NCI-H2081 treated with DMSO at 0.1 percent for 48 hours (cell line): ENCODE results near the gene RAB3B.
A peak's percentile ranks its signal among the peaks of the same experiment; 100 is the strongest.
"Not testable (repeated sequence)": the region's sequence is repeated elsewhere in the genome, so short reads cannot be mapped to it uniquely, and the experiment has no call there.

ENCODE experiments used
- DNase-seq: peaks from one replicate; lab custom pipeline; 2025; lab: John Stamatoyannopoulos, UW

The RAB3B gene

GRCh38 chr1:51989582-51990477, 670 bp downstream of the RAB3B start:
- DNase-seq: no peak

GRCh38 chr1:51988254-51988653, 2.2 kb downstream of the RAB3B start:
- DNase-seq: no peak

- no peak for DNase-seq
Observed at GRCh38 chr1:51986718-51987117, 3.8 kb downstream of the RAB3B start.

GRCh38 chr1:51982161-51982560, 8.3 kb downstream of the RAB3B start:
- DNase-seq: no peak

- no peak for DNase-seq
Observed at GRCh38 chr1:51981555-51981954, 8.9 kb downstream of the RAB3B start.

GRCh38 chr1:51978099-51978498, 12.4 kb downstream of the RAB3B start:
- no peak for DNase-seq

GRCh38 chr1:51976846-51977602, 13.5 kb downstream of the RAB3B start:
- no peak for DNase-seq

GRCh38 chr1:51973587-51974474, 16.7 kb downstream of the RAB3B start:
- DNase-seq: peak; percentile 93

GRCh38 chr1:51969038-51969705, 21.3 kb downstream of the RAB3B start:
- no peak for DNase-seq

DNA sequence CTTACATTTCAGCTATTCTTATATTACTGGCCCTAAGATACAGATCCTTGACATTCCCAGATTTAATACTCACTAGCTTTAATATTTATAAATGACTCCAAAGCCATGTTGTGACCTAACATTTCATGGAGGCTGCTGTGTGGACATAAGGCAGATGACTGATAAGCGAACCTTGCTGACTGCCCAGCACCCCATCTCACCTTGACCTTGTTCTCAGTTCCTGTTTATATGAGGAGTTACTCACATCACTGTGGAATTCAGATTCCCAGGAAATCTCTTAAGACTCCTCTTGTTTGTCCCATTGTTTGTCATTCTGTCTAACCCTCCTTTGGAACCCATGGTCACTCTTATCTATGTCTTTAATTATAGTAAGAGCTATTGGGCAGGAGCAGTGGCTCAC, 21.9 kb downstream of the RAB3B start:
- DNase-seq: no peak

GRCh38 chr1:51967213-51967791, 23.2 kb downstream of the RAB3B start:
- not testable (repeated sequence) for DNase-seq

GRCh38 chr1:51966559-51966958, 23.9 kb downstream of the RAB3B start:
- no peak for DNase-seq

DNA sequence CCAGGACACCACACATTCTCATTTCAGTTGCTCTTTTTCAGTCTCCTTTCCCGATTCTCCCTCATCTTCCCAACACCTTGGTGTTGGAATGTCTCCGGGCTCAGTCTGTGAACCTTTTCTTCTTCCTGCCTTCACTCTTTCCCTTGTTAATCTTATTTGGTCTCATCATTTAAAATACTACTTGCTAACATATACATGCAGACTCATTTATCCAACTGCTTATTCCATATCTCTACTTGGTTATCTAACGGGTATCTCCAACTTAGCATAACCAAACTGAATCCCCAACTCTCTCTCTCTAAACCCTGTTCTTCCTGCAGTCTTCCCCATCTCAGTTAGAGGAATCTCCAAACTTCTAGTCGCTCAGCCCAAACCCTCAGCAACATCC, 26.2 kb downstream of the RAB3B start:
- no peak for DNase-seq

- DNase-seq: no peak
Observed at GRCh38 chr1:51963592-51964308, 26.8 kb downstream of the RAB3B start.

- no peak for DNase-seq
Observed at GRCh38 chr1:51962486-51963356, 27.8 kb downstream of the RAB3B start.

- DNase-seq: no peak
Observed at GRCh38 chr1:51961954-51962353, 28.5 kb downstream of the RAB3B start.

DNA sequence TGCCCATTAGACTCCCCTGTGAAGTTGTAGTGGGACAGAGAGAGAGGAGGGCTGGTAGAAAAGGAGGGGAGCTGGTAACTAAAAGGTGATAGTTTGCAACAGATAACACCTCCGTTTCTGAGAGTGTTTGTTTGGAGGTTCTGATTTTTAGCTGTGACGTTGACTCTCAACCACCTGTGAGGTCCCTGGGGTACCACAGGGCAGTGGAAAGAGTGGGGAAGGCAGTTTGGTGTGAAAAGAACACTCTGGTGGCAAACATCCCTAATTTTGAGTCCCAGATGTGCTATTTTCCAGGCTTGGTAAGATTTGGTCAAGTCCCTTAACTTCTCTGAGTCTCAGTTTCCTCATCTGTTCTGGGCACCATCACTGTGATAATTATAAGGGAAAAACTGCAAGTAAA, 29.3 kb downstream of the RAB3B start:
- no peak for DNase-seq

DNA sequence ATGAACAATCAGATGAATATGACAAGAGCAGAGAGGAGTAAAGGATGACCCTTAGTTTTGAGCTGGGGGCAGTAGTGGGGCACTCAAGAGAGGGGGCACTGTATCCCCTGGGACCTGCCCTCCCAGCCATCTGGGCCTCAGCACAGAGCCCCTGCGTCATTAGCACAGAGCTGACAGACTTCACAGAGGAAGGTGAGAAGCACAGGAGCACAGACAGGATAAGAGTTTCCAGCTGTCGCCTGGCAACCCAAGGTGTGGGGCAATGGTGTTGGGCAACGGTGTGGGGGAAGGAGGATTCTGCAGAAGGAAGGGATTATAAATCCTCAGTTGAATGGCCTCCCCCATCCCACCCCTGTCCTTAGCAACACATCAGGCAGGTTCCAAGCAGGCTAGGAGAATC, 30.2 kb downstream of the RAB3B start:
- DNase-seq: no peak

DNA sequence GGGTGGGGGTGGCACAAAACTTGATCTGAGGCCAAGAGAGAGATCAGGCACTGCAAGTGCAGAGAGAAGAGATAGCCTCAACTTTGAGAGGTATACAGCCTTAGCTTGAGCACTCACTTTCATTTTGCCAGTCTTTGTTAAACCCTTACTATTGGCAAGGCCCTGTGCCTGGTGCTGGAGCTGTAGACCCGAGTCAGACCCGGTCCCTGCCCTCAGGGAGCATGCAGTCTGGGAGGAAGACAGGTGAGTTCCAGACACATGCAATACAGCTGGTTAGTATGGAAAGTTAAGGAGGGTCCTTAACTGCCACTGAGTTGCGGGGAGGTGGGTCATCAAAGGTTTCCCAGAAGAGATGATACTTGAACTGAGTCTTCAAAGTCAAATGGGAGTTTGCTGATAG, 31.7 kb downstream of the RAB3B start:
- DNase-seq: no peak

DNA sequence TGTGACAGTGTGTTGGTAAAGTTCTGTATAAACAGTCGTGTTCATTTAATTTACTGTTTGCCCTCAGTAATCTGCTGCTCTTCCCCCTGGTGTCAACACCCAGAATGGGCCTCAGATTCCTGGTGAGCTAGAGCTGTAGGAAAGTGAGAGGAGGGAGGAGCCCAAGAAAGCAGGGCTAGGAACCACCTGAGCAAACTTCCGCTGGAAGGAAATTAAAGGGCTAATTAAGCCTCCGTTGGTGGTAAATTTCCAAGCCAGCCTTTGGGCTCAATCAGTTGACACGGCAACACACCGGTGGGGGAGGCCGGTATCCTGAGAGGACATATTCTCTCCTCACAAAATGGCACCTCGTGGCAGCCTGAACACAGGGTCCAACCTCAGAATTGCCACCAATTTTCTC, 32.9 kb downstream of the RAB3B start:
- DNase-seq: peak; percentile 95
